ENCODE data around the gene FSHR.

The FSHR gene

GRCh38 chr2:49000695-49001094 is 153.6 kb downstream of the FSHR start:
- DNase-seq (ENCODE audit: low read depth), result no peak
- no peak for TF ChIP-seq CTCF (conservative IDR thresholded peaks at IDR 0.05; ENCODE audit: low read length)
- no peak overlapping the region for H3K4me3 ChIP-seq (ENCODE audit: low read length)

- no peak overlapping the region for H3K4me3 ChIP-seq (ENCODE audit: low read length)
- DNase-seq (ENCODE audit: low read depth), result no peak
- no peak for TF ChIP-seq CTCF (conservative IDR thresholded peaks at IDR 0.05; ENCODE audit: low read length)
Observed at GRCh38 chr2:48998449-48998848, 155.9 kb downstream of the FSHR start.

- no peak for TF ChIP-seq CTCF (conservative IDR thresholded peaks at IDR 0.05; ENCODE audit: low read length)
Observed at GRCh38 chr2:48993576-48993975, 160.7 kb downstream of the FSHR start.

GRCh38 chr2:48991415-48992131 is 162.7 kb downstream of the FSHR start:
- no peak for DNase-seq (ENCODE audit: low read depth)
- no peak for TF ChIP-seq CTCF (conservative IDR thresholded peaks at IDR 0.05; ENCODE audit: low read length)
- no peak overlapping the region for H3K4me3 ChIP-seq (ENCODE audit: low read length)

More at GRCh38 chr2:48993576-48993975, 160.7 kb downstream of the FSHR start:
- no peak overlapping the region for H3K4me3 ChIP-seq (ENCODE audit: low read length)
- no peak for DNase-seq (ENCODE audit: low read depth)

- no peak for DNase-seq (ENCODE audit: low read depth)
- TF ChIP-seq CTCF (conservative IDR thresholded peaks at IDR 0.05; ENCODE audit: low read length), result no peak
- no peak overlapping the region for H3K4me3 ChIP-seq (ENCODE audit: low read length)
Observed at GRCh38 chr2:48984922-48985321, 169.4 kb downstream of the FSHR start.

- no peak for DNase-seq (ENCODE audit: low read depth)
- no peak for TF ChIP-seq CTCF (conservative IDR thresholded peaks at IDR 0.05; ENCODE audit: low read length)
- H3K4me3 ChIP-seq (ENCODE audit: low read length), result no peak overlapping the region
Observed at GRCh38 chr2:48983551-48983950, 170.8 kb downstream of the FSHR start.

GRCh38 chr2:48982887-48983435 is 171.4 kb downstream of the FSHR start:
- H3K4me3 ChIP-seq (ENCODE audit: low read length), result no peak overlapping the region
- no peak for DNase-seq (ENCODE audit: low read depth)
- TF ChIP-seq CTCF (conservative IDR thresholded peaks at IDR 0.05; ENCODE audit: low read length), result no peak
